Lung (tissue), 12 donors: Measurements from ENCODE around the gene TMEM184A. TPM values are rescaled to one million over a fixed set of nuclear protein-coding genes. Genes with fewer than 3 reads are reported as not detected.

Experiments used
- ATAC-seq: fragments of 200-7000 bp; cut with Tn5 transposase; one replicate; pipeline ENCODE4 v1.9.1; 2020; ENCODE audit warnings: moderate number of reproducible peaks; ENCODE audit not compliant: insufficient read depth, low FRiP score
- DNase-seq, 3 donors: peaks; one replicate each; pipeline ENCODE4 v3.0.0-alpha.2; 2013 to 2017
- H3K27ac ChIP-seq, 2 donors: one replicate each; pipeline ENCODE4 v1.5.1; 2013; ENCODE audit warnings: mild to moderate bottlenecking in 2 of 2, moderate library complexity in 2 of 2, control low read depth in 1 of 2, inconsistent platforms in 1 of 2, low read depth in 1 of 2, low read length in 1 of 2
- H3K27me3 ChIP-seq, 3 donors: one replicate each; pipeline ENCODE4 v1.5.1; 2013; ENCODE audit warnings: low read length in 2 of 3; ENCODE audit not compliant: control insufficient read depth in 3 of 3, insufficient read depth in 3 of 3
- H3K36me3 ChIP-seq, 4 donors: one replicate each; pipeline ENCODE4 v1.5.1; 2013; ENCODE audit warnings: low read length in 4 of 4, mild to moderate bottlenecking in 1 of 4, moderate library complexity in 1 of 4; ENCODE audit not compliant: control insufficient read depth in 4 of 4, insufficient read depth in 4 of 4
- H3K4me1 ChIP-seq, 5 donors: one replicate each; pipeline ENCODE4 v1.5.1; 2013; ENCODE audit warnings: low read length in 5 of 5, mild to moderate bottlenecking in 2 of 5, moderate library complexity in 1 of 5; ENCODE audit not compliant: control insufficient read depth in 5 of 5, insufficient read depth in 5 of 5
- H3K4me3 ChIP-seq: one replicate; pipeline ENCODE4 v1.5.1; 2013; ENCODE audit warnings: mild to moderate bottlenecking, control low read depth, moderate library complexity
- H3K9ac ChIP-seq, 2 donors: one replicate each; pipeline ENCODE4 v1.5.1; 2013; ENCODE audit warnings: low read length in 2 of 2, control low read depth in 1 of 2; ENCODE audit not compliant: insufficient read depth in 1 of 2
- H3K9me3 ChIP-seq, 4 donors: one replicate each; pipeline ENCODE4 v1.5.1; 2013; ENCODE audit warnings: low read length in 3 of 4, mild to moderate bottlenecking in 1 of 4, moderate library complexity in 1 of 4; ENCODE audit not compliant: control insufficient read depth in 4 of 4, insufficient read depth in 3 of 4
- CTCF ChIP-seq: IDR thresholded peaks from 2 replicates; pipeline ENCODE4 v1.5.1; 2012; ENCODE audit warnings: mild to moderate bottlenecking; ENCODE audit errors: control extremely low read depth, extremely low read depth
- WGBS, 2 donors: extraction: QIAGEN DNeasy Blood & Tissue Kit; methylation state at CpG; one replicate each; pipeline ENCODE4 v1.1.7; 2013; 5-methylcytosine and 5-hydroxymethylcytosine counted together
- polyA plus RNA-seq, 2 donors: library from polyadenylated mRNA; stranded (reverse); fragments of 200-250 nt; gene quantifications; one replicate each; pipeline ENCODE4 v1.2.1, GENCODE V29; 2013
- total RNA-seq, 2 donors: library from RNA; depleted of rRNA in 1 of 2; stranded (reverse); fragments of >200 nt in 1 of 2; gene quantifications; one replicate each; pipeline ENCODE4 v1.2.1, GENCODE V29; 2014 to 2021
- donor health status: control.
- donor health status: control.
- donor health status: Bipolar disorder and iron deficiency.
- donor health status: healthy.
- donor health status: DM: yes; HTN: yes; CAD: no.

TMEM184A gene
- total and polyA plus RNA-seq, 4 donors = 1.8 to 11.8 (median 8.3) TPM

GRCh38 chr7:1592299-1592871, 36.4 kb upstream of the TMEM184A start:
- H3K9me3 ChIP-seq = peaks cover 0 to 14% (median 0%) of the 10 kb centered on the region in 4 donors
- no peaks in the 10 kb centered on the region for H3K36me3 ChIP-seq
- WGBS, 2 donors = 45 to 48% methylated on average over 20 of the region's 20 CpGs
- ATAC-seq = no peak
- no peak overlapping the region for H3K27ac ChIP-seq
- H3K27me3 ChIP-seq = peaks cover 6 to 21% (median 9%) of the 10 kb centered on the region in 3 donors
- H3K9ac ChIP-seq = no peak overlapping the region
- no peak for TF ChIP-seq CTCF
- peaks cover 0 to 1% (median 0%) of the 10 kb centered on the region in 5 donors for H3K4me1 ChIP-seq
- no peak for DNase-seq
- H3K4me3 ChIP-seq = no peak overlapping the region

- H3K36me3 ChIP-seq = no peaks in the 10 kb centered on the region
- peaks cover 0 to 14% (median 0%) of the 10 kb centered on the region in 4 donors for H3K9me3 ChIP-seq
- ATAC-seq (no peak), DNase-seq (no peak)
- no peak for TF ChIP-seq CTCF
- no peak overlapping the region for H3K9ac ChIP-seq
- WGBS, 2 donors = 2 to 16% methylated on average over 15 of the region's 15 CpGs
- no peak overlapping the region for H3K27ac ChIP-seq
- peaks cover 6 to 24% (median 9%) of the 10 kb centered on the region in 3 donors for H3K27me3 ChIP-seq
- no peak overlapping the region for H3K4me3 ChIP-seq
- H3K4me1 ChIP-seq = peaks cover 0 to 1% (median 0%) of the 10 kb centered on the region in 5 donors
Measured at GRCh38 chr7:1591876-1592275, 35.9 kb upstream of the TMEM184A start.

- DNase-seq (no peak), ATAC-seq (no peak)
- Histone ChIP-seq H3K4me1 (peaks cover 0 to 1% (median 0%) of the 10 kb centered on the region in 5 donors), H3K36me3 (no peaks in the 10 kb centered on the region), H3K4me3 (no peak overlapping the region), H3K9me3 (peaks cover 0 to 14% (median 0%) of the 10 kb centered on the region in 4 donors), H3K27ac (no peak overlapping the region), H3K9ac (no peak overlapping the region), H3K27me3 (peaks cover 6 to 26% (median 9%) of the 10 kb centered on the region in 3 donors)
- WGBS, 2 donors = 59 to 65% methylated on average over 6 of the region's 6 CpGs
- TF ChIP-seq CTCF = no peak
Measured at GRCh38 chr7:1591396-1591795, 35.4 kb upstream of the TMEM184A start.
